ENCODE measurements around the gene GABBR2. TPM values are rescaled to one million over a fixed set of nuclear protein-coding genes. Genes with fewer than 3 reads are reported as not detected.

The GABBR2 gene
- polyA plus RNA-seq, 1 of the 3 experiments (the other 2 are of a cell fraction): not detected

GRCh38 chr9:98351370-98351769 lies 357.4 kb downstream of the GABBR2 start:
- CTCF ChIA-PET: interaction anchor here (1.0 to 1.1 kb wide), 2 partner anchors 21 to 25 kb away, joined by 3 read pairs; no protein-coding TSS in a partner anchor
- Histone ChIP-seq H3K9me3 (0 out of 2 replicates have a peak, but pooled peaks cover 5% of the 10 kb centered on the region), H3K9me2 (peaks cover 3% of the 10 kb centered on the region; the same call in 1 of the 2 replicates), H3K4me3 (ENCODE audit: low read depth in 2 of 2, low read length in 1 of 2) (no peak overlapping the region), H4K20me1 (ENCODE audit: insufficient read depth) (no peaks in the 10 kb centered on the region), H3K27me3 (ENCODE audit: insufficient read depth) (peaks cover 7% of the 10 kb centered on the region; the same call in 1 of the 2 replicates), H3K27ac (ENCODE audit: low read depth in 2 of 2, low read length in 1 of 2) (no peak overlapping the region), H3K9ac (no peak overlapping the region), H3K4me2 (no peak overlapping the region), H3F3A (replicated peaks; ENCODE audit: insufficient read depth) (no peaks in the 10 kb centered on the region), H3K79me2 (ENCODE audit: insufficient read depth) (no peaks in the 10 kb centered on the region), H2AFZ (ENCODE audit: low read depth) (no peak overlapping the region), H3K4me1 (ENCODE audit: control insufficient read depth in 1 of 2, insufficient read depth in 2 of 2, low read depth in 1 of 2, low read length in 1 of 2) (no peaks in the 10 kb centered on the region), H3K36me3 (replicated peaks in 1 of 2; ENCODE audit: control insufficient read depth in 1 of 2, insufficient read depth in 2 of 2, low read length in 1 of 2) (no peaks in the 10 kb centered on the region)
- TF ChIP-seq GATA2 (CRISPR knock-in tag; IDR thresholded peaks at IDR 0.05): no peak
- TF ChIP-seq RFX5 (IDR thresholded peaks at IDR 0.05; ENCODE audit: low read length): no peak
- TF ChIP-seq TEAD4 (IDR thresholded peaks at IDR 0.05; ENCODE audit: borderline replicate concordance, insufficient read depth): no peak
- TF ChIP-seq NFIC (IDR thresholded peaks at IDR 0.05; ENCODE audit: borderline replicate concordance): no peak
- TF ChIP-seq EZH2phosphoT487 (IDR thresholded peaks at IDR 0.05; ENCODE audit: borderline replicate concordance, low read depth): no peak
- TF ChIP-seq RCOR1 (IDR thresholded peaks at IDR 0.05; ENCODE audit: low read length): no peak
- TF ChIP-seq PBX3 (IDR thresholded peaks at IDR 0.05): no peak
- TF ChIP-seq USF1 (IDR thresholded peaks at IDR 0.05; ENCODE audit: borderline replicate concordance, low read depth): no peak
- no peak for TF ChIP-seq POLR2AphosphoS5 (IDR thresholded peaks at IDR 0.05; ENCODE audit: low read depth, low read length)
- TF ChIP-seq FOXJ3 (CRISPR knock-in tag; IDR thresholded peaks at IDR 0.05): no peak
- no peak for TF ChIP-seq RXRA (IDR thresholded peaks at IDR 0.05; ENCODE audit: borderline replicate concordance, low read depth)
- TF ChIP-seq FOSL2 (IDR thresholded peaks at IDR 0.05; ENCODE audit: borderline replicate concordance, low read depth): no peak
- 0% methylated on average over 1 of the region's 1 CpG for WGBS (ENCODE audit: low lambda C conversion rate)
- DNase-seq: no peak
- POLR2A ChIA-PET: no interaction called here

- Histone ChIP-seq H3K4me2 (no peak overlapping the region), H3K79me2 (ENCODE audit: insufficient read depth) (no peaks in the 10 kb centered on the region), H4K20me1 (ENCODE audit: insufficient read depth) (no peaks in the 10 kb centered on the region), H3K4me3 (ENCODE audit: low read depth in 2 of 2, low read length in 1 of 2) (no peak overlapping the region), H3K27me3 (ENCODE audit: insufficient read depth) (peaks cover 14% of the 10 kb centered on the region; the same call in 1 of the 2 replicates), H3K9ac (no peak overlapping the region), H3K9me3 (0 out of 2 replicates have a peak, but pooled peaks cover 5% of the 10 kb centered on the region), H3K36me3 (replicated peaks in 1 of 2; ENCODE audit: control insufficient read depth in 1 of 2, insufficient read depth in 2 of 2, low read length in 1 of 2) (no peaks in the 10 kb centered on the region), H3K27ac (ENCODE audit: low read depth in 2 of 2, low read length in 1 of 2) (no peak overlapping the region), H3F3A (replicated peaks; ENCODE audit: insufficient read depth) (no peaks in the 10 kb centered on the region), H2AFZ (ENCODE audit: low read depth) (no peak overlapping the region), H3K9me2 (no peaks in the 10 kb centered on the region), H3K4me1 (ENCODE audit: control insufficient read depth in 1 of 2, insufficient read depth in 2 of 2, low read depth in 1 of 2, low read length in 1 of 2) (no peaks in the 10 kb centered on the region)
- DNase-seq: no peak
- CTCF ChIA-PET: no interaction called here
- POLR2A ChIA-PET: no interaction called here
- 39% methylated on average over 3 of the region's 3 CpGs for WGBS (ENCODE audit: low lambda C conversion rate)
- TF ChIP-seq IRF3 (IDR thresholded peaks at IDR 0.05; ENCODE audit: low read depth, low read length) (no peak), ZBTB33 (IDR thresholded peaks at IDR 0.05; ENCODE audit: borderline replicate concordance, low read depth) (no peak), NFIC (IDR thresholded peaks at IDR 0.05; ENCODE audit: borderline replicate concordance) (no peak), USF1 (IDR thresholded peaks at IDR 0.05; ENCODE audit: borderline replicate concordance, low read depth) (no peak), CTCF (IDR thresholded peaks at IDR 0.05) (no peak), RXRA (IDR thresholded peaks at IDR 0.05; ENCODE audit: borderline replicate concordance, low read depth) (no peak), SMC3 (IDR thresholded peaks at IDR 0.05; ENCODE audit: low read depth, low read length) (no peak)
These were observed 361.1 kb downstream of the GABBR2 start for GRCh38 chr9:98347642-98348041.
